ENCODE data around the gene WFDC12.
"Not testable (repeated sequence)": the region's sequence is repeated elsewhere in the genome, so short reads cannot be mapped to it uniquely, and the experiment has no call there.

Gene WFDC12

GRCh38 chr20:45124365-45124764, at the start of gene WFDC12:
Gene WFDC12 (minus strand): TSS chr20:45124465. CDS start chr20:45124447, 18 bp downstream.
- no peak for DNase-seq (ENCODE audit: low spot score)

GRCh38 chr20:45173522-45173921, 49.3 kb upstream of the WFDC12 start:
- DNase-seq (ENCODE audit: low spot score): no peak

GRCh38 chr20:45164906-45165305, 40.6 kb upstream of the WFDC12 start:
- no peak for DNase-seq (ENCODE audit: low spot score)

GRCh38 chr20:45163083-45163803, 39.0 kb upstream of the WFDC12 start:
- DNase-seq (ENCODE audit: low spot score): no peak

GRCh38 chr20:45157962-45158361, 33.7 kb upstream of the WFDC12 start:
- no peak for DNase-seq (ENCODE audit: low spot score)

- DNase-seq (ENCODE audit: low spot score): no peak
These were observed 32.4 kb upstream of the WFDC12 start for GRCh38 chr20:45156713-45157112.

- DNase-seq (ENCODE audit: low spot score): not testable (repeated sequence)
These were observed 30.5 kb upstream of the WFDC12 start for GRCh38 chr20:45154794-45155193.

- no peak for DNase-seq (ENCODE audit: low spot score)
These were observed 29.9 kb upstream of the WFDC12 start for GRCh38 chr20:45154183-45154582.

- no peak for DNase-seq (ENCODE audit: low spot score)
These were observed 29.5 kb upstream of the WFDC12 start for GRCh38 chr20:45153752-45154151.

- DNase-seq (ENCODE audit: low spot score): no peak
These were observed 28.9 kb upstream of the WFDC12 start for GRCh38 chr20:45153147-45153546.

GRCh38 chr20:45152405-45152804, 28.1 kb upstream of the WFDC12 start:
- no peak for DNase-seq (ENCODE audit: low spot score)

- DNase-seq (ENCODE audit: low spot score): no peak
These were observed 24.8 kb upstream of the WFDC12 start for GRCh38 chr20:45149062-45149461.

- no peak for DNase-seq (ENCODE audit: low spot score)
These were observed 16.6 kb upstream of the WFDC12 start for GRCh38 chr20:45140836-45141235.

- not testable (repeated sequence) for DNase-seq (ENCODE audit: low spot score)
These were observed 15.6 kb upstream of the WFDC12 start for GRCh38 chr20:45139733-45140375.

- peak; percentile 52 for DNase-seq (ENCODE audit: low spot score)
These were observed 14.5 kb upstream of the WFDC12 start for GRCh38 chr20:45138561-45139300.

- DNase-seq (ENCODE audit: low spot score): no peak
These were observed 12.6 kb upstream of the WFDC12 start for GRCh38 chr20:45136911-45137310.

GRCh38 chr20:45128099-45128498, 3.8 kb upstream of the WFDC12 start:
- no peak for DNase-seq (ENCODE audit: low spot score)

- no peak for DNase-seq (ENCODE audit: low spot score)
These were observed 2.9 kb downstream of the WFDC12 start for GRCh38 chr20:45121388-45121787.

GRCh38 chr20:45119556-45120266, 4.6 kb downstream of the WFDC12 start:
- DNase-seq (ENCODE audit: low spot score): no peak

- DNase-seq (ENCODE audit: low spot score): no peak
These were observed 6.2 kb downstream of the WFDC12 start for GRCh38 chr20:45118028-45118427.

GRCh38 chr20:45117581-45117980, 6.7 kb downstream of the WFDC12 start:
- DNase-seq (ENCODE audit: low spot score): no peak

- DNase-seq (ENCODE audit: low spot score): no peak
These were observed 8.4 kb downstream of the WFDC12 start for GRCh38 chr20:45115829-45116228.
